Measurements from ENCODE around the gene CLDN9.
A peak's percentile ranks its signal among the peaks of the same experiment; 100 is the strongest.

CLDN9 gene

DNA sequence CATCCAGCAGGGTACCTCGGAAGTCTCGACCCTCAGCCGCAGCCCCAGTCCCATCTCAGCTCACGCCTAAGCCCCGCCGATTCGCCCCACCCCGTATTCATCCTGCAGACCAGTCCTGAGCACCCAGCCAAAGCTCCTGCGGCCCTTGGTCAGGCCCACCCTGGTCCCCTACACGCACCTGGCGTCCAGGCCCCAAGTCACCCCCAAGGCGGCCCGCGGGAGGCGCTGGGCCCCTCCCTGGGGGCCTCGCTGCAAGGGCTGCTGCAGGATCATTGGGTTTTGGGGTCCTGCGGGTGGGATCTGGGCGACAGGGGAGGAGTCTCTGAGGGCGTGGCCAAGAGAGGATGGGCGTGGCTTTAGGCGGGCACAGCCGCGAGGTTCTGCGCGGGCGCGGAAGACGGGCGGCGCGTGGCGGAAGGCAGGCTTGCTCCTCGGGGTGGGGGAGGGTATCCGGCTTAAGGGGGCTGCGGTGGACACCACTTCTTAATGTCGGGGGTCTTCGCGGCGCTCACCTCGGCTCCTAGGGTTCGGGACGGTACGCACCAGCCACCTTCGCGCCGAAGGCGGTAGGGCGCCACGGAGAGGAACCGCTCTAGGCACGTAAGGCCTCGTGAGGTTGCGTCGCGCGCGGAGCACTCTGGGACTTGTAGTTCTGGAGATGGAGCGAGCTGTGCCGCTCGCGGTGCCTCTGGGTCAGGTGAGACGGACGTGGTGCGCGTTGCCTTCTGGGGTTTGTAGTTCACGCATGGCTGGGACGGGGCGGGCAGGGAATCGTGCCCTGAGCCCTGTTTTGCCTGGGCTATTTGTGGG lies 11.2 kb downstream of the CLDN9 start, which contains the start of the genes HCFC1R1 and THOC6:
Gene HCFC1R1, minus strand, starts transcription at position 274 of the 810 bp plus-strand sequence. Its CDS starts 1 bp downstream, at position 273.
Gene THOC6, plus strand, starts transcription at position 367 of the 810 bp plus-strand sequence. Its CDS starts 292 bp downstream, at position 659.
- Histone ChIP-seq H3K36me3 (ENCODE audit: control insufficient read depth, insufficient read depth, low read length) (peaks cover 25% of the 10 kb centered on the region), H3K9ac (ENCODE audit: low read depth, low read length) (peak within 1 kb of the TSS; percentile 87), H3K9me3 (ENCODE audit: control insufficient read depth, insufficient read depth, low read length) (no peaks in the 10 kb centered on the region), H3K4me1 (ENCODE audit: control insufficient read depth, insufficient read depth, low read length) (peaks cover 8% of the 10 kb centered on the region), H3K27me3 (ENCODE audit: control insufficient read depth, insufficient read depth, low read length) (peaks cover 2% of the 10 kb centered on the region), H3K4me3 (ENCODE audit: low read depth, low read length) (peak within 1 kb of the TSS; percentile 95)

DNA sequence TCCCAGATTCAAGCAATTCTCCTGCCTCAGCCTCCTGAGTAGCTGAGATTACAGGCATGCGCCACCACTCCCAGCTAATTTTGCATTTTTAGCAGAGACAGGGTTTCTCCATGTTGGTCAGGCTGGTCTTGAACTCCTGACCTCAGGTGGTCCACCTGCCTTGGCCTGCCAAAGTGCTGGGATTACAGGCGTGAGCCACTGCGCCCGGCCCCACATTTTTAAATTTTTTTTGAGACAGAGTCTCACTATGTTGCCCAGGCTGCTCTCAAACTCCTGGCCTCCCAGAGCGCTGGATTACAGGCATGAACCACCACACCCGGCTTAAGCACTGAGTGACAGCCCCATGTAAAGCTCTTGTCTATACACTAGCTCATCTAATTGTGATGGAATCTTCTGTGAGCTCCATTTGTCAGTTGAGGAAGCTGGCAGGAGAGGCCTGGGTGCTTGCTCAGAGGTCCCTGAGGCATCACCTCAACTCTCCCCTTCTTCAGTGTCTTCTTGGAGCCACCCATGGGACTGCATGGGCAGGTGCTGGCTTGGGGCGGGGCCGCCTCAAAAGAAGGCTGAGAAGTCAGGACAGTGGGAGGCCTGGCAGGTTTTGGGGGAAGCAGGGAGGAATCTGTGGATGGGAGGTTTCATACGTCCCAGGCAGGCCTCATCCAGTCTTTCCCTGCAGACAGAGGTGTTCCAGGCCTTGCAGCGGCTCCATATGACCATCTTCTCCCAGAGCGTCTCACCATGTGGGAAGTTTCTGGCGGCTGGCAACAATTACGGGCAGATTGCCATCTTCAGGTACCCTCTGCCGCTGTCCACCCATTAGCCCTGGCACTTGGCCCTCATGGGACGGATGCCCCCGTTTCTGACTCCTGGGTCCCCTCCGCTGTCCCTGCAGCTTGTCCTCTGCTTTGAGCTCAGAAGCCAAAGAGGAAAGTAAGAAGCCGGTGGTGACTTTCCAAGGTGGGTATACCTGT lies 12.6 kb downstream of the CLDN9 start:
- peaks cover 29% of the 10 kb centered on the region for H3K36me3 ChIP-seq (ENCODE audit: control insufficient read depth, insufficient read depth, low read length)
- H3K4me1 ChIP-seq (ENCODE audit: control insufficient read depth, insufficient read depth, low read length): peaks cover 8% of the 10 kb centered on the region
- H3K9ac ChIP-seq (ENCODE audit: low read depth, low read length): no peak overlapping the region
- no peaks in the 10 kb centered on the region for H3K9me3 ChIP-seq (ENCODE audit: control insufficient read depth, insufficient read depth, low read length)
- H3K27me3 ChIP-seq (ENCODE audit: control insufficient read depth, insufficient read depth, low read length): peaks cover 15% of the 10 kb centered on the region
- no peak overlapping the region for H3K4me3 ChIP-seq (ENCODE audit: low read depth, low read length)

DNA sequence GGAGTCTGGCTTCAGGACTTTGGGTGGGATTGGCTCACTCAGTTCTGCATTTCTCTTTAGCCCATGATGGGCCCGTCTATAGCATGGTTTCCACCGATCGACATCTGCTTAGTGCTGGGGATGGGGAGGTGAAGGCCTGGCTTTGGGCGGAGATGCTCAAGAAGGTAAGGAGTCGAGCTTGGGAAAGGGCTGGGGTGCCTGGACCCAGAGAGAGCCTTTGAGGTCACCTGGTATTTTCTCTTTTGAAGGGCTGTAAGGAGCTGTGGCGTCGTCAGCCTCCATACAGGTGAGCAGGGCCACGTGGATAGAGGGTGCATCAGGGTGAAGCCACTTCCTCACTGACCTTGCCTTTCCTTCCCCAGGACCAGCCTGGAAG lies 13.3 kb downstream of the CLDN9 start:
- H3K4me1 ChIP-seq (ENCODE audit: control insufficient read depth, insufficient read depth, low read length): peaks cover 8% of the 10 kb centered on the region
- no peak overlapping the region for H3K9ac ChIP-seq (ENCODE audit: low read depth, low read length)
- peaks cover 16% of the 10 kb centered on the region for H3K27me3 ChIP-seq (ENCODE audit: control insufficient read depth, insufficient read depth, low read length)
- peaks cover 32% of the 10 kb centered on the region for H3K36me3 ChIP-seq (ENCODE audit: control insufficient read depth, insufficient read depth, low read length)
- no peak overlapping the region for H3K4me3 ChIP-seq (ENCODE audit: low read depth, low read length)
- H3K9me3 ChIP-seq (ENCODE audit: control insufficient read depth, insufficient read depth, low read length): no peaks in the 10 kb centered on the region

DNA sequence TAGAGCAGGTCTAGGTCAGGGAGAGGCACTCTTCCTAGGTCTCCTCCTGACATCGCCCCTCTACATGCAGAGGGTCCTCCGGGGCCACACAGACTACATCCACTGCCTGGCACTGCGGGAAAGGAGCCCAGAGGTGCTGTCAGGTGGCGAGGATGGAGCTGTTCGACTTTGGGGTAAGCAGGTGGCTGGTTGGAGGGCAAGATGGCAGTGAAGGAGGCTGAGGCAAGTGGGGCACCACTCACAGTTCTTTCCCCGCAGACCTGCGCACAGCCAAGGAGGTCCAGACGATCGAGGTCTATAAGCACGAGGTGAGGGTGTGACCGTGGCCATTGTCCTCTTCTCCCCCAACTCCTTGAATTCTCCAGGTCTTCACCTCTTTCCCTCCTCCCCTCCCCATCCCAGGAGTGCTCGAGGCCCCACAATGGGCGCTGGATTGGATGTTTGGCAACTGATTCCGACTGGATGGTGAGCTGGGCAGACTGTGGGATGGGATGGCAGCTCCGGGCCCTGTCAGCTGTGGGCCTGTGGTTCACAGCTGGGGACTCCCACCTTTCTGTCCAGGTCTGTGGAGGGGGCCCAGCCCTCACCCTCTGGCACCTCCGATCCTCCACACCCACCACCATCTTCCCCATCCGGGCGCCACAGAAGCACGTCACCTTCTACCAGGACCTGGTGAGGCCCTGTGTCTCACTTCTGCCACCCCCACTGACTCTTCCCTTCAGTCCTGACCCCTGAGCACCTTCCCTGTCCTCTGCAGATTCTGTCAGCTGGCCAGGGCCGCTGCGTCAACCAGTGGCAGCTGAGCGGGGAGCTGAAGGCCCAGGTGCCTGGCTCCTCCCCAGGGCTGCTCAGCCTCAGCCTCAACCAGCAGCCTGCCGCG lies 14.1 kb downstream of the CLDN9 start:
- Histone ChIP-seq H3K9me3 (ENCODE audit: control insufficient read depth, insufficient read depth, low read length) (no peaks in the 10 kb centered on the region), H3K4me1 (ENCODE audit: control insufficient read depth, insufficient read depth, low read length) (peaks cover 8% of the 10 kb centered on the region), H3K27me3 (ENCODE audit: control insufficient read depth, insufficient read depth, low read length) (peaks cover 16% of the 10 kb centered on the region), H3K4me3 (ENCODE audit: low read depth, low read length) (no peak overlapping the region), H3K36me3 (ENCODE audit: control insufficient read depth, insufficient read depth, low read length) (peaks cover 27% of the 10 kb centered on the region), H3K9ac (ENCODE audit: low read depth, low read length) (no peak overlapping the region)

DNA sequence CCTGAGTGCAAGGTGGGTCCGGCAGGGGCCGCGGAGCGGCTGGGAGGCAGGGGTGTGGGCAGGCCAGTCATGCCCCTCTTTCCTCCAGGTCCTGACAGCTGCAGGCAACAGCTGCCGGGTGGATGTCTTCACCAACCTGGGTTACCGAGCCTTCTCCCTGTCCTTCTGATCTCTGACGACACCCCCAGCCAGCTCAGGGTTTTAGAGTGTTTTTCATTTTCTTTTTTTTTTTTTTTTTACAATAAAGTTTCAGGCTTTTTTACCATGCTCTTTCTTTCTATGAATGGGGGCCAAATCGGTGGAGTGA lies 14.7 kb downstream of the CLDN9 start:
- peaks cover 16% of the 10 kb centered on the region for H3K27me3 ChIP-seq (ENCODE audit: control insufficient read depth, insufficient read depth, low read length)
- H3K4me3 ChIP-seq (ENCODE audit: low read depth, low read length): no peak overlapping the region
- no peaks in the 10 kb centered on the region for H3K9me3 ChIP-seq (ENCODE audit: control insufficient read depth, insufficient read depth, low read length)
- H3K9ac ChIP-seq (ENCODE audit: low read depth, low read length): no peak overlapping the region
- H3K36me3 ChIP-seq (ENCODE audit: control insufficient read depth, insufficient read depth, low read length): peaks cover 25% of the 10 kb centered on the region
- H3K4me1 ChIP-seq (ENCODE audit: control insufficient read depth, insufficient read depth, low read length): peaks cover 7% of the 10 kb centered on the region

DNA sequence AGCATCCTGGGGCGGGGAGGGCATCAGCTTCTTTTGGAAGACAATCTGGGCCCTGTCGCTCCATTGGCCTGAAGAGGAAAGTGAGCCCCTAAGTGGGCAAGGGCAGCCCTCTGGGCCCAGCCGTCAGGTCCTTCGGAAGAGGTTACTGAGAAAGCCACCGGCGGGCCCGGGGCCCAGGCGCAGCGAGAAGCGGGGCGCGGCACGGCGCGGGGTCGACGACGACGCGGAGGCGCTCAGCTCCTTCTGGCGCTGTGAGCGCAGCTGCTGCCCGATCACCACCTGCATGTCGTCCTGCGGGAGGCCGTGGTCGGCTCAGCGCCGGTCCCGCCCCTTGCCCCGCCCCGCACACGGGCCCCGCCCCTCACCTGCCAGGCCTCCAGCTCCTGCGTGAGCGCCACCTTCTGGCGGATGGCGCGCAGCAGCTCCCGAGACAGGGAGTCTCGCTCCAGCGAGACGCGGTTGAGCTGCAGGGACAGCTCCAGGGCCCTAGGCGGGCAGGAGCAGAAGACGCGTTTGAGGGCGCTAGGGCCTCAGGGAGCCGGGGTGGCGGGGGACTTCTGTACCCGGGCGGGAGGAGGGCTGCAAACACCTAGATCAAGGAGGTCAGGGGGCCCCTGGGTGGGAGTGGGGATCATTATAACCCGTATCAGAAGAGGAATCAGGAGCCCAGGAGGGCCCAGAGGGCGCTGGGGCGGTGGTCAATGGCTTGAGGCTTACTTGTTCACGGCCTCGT lies 15.4 kb downstream of the CLDN9 start:
- H3K9me3 ChIP-seq (ENCODE audit: control insufficient read depth, insufficient read depth, low read length): no peaks in the 10 kb centered on the region
- H3K9ac ChIP-seq (ENCODE audit: low read depth, low read length): no peak overlapping the region
- peak overlapping the region; percentile 22 for H3K4me3 ChIP-seq (ENCODE audit: low read depth, low read length)
- peaks cover 2% of the 10 kb centered on the region for H3K4me1 ChIP-seq (ENCODE audit: control insufficient read depth, insufficient read depth, low read length)
- peaks cover 25% of the 10 kb centered on the region for H3K36me3 ChIP-seq (ENCODE audit: control insufficient read depth, insufficient read depth, low read length)
- peaks cover 16% of the 10 kb centered on the region for H3K27me3 ChIP-seq (ENCODE audit: control insufficient read depth, insufficient read depth, low read length)

DNA sequence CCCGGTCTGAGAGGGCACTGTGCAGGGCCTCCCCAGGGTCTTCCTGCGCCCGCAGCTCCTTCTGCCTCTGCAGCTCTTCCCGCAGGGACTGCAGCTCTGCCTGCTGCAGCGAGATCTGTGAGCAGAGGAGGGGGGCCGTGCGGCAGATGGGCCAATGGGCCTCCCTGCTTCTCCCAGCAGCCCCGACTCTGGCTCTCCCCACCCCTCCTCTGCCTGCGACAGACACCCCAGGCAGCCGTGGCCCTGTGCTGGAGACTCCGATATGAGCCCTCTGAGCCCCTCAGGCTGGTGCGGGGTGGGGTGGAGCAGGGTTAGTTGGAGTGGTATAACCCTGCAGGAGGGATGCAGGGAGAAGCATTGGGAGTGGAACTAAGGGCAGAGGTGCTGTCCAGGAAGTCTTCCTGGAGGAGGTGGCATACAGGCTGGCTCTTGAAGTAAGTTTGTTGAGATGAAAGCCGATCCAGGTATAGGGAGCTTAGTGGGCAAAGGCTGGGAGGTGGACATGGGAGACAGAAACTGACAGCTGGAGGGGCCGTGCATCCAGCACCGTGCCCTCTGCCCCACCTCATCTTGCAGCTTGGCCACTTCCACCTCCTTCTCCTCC lies 16.1 kb downstream of the CLDN9 start:
- Histone ChIP-seq H3K9me3 (ENCODE audit: control insufficient read depth, insufficient read depth, low read length) (no peaks in the 10 kb centered on the region), H3K36me3 (ENCODE audit: control insufficient read depth, insufficient read depth, low read length) (peaks cover 25% of the 10 kb centered on the region), H3K4me3 (ENCODE audit: low read depth, low read length) (peak overlapping the region; percentile 18), H3K9ac (ENCODE audit: low read depth, low read length) (no peak overlapping the region), H3K27me3 (ENCODE audit: control insufficient read depth, insufficient read depth, low read length) (peaks cover 16% of the 10 kb centered on the region), H3K4me1 (ENCODE audit: control insufficient read depth, insufficient read depth, low read length) (peaks cover 2% of the 10 kb centered on the region)

DNA sequence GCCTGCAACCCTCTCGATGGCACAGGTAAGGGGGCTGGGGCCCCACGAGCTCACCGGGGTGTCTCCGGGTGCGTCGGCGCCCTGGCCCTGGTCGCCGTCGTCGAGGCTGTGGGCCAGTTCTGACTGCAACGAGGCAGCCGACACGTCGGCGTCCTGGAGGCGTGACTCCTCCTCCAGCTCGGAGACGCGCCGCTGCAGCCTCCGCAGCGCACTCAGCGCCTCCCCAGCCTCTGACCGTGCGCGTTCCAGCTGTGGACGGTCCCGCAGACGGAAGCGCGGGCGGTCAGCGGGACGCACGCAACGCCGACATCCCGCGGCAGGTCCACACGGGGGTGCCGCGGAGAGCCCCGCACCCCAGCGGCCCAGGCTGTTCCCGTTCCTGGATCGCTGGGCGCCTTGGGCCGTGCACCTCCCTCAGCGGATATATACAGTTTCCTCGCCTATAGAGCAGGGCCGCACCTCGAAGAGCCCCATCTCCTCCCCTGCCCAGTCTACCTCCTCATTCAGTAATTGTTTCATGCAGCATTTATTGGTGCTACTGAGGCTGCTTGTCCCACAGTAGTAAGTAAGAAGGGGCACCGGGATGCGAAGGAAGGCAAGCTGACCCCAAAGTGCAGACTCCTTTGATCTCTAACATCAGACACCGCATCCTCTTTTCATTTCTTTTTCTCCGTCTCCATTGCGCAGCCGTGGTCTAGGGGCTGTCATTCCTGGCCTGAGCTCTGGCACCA lies 16.9 kb downstream of the CLDN9 start:
- no peak overlapping the region for H3K9ac ChIP-seq (ENCODE audit: low read depth, low read length)
- H3K4me1 ChIP-seq (ENCODE audit: control insufficient read depth, insufficient read depth, low read length): peaks cover 2% of the 10 kb centered on the region
- peaks cover 25% of the 10 kb centered on the region for H3K36me3 ChIP-seq (ENCODE audit: control insufficient read depth, insufficient read depth, low read length)
- peaks cover 16% of the 10 kb centered on the region for H3K27me3 ChIP-seq (ENCODE audit: control insufficient read depth, insufficient read depth, low read length)
- H3K9me3 ChIP-seq (ENCODE audit: control insufficient read depth, insufficient read depth, low read length): no peaks in the 10 kb centered on the region
- peak overlapping the region; percentile 11 for H3K4me3 ChIP-seq (ENCODE audit: low read depth, low read length)

DNA sequence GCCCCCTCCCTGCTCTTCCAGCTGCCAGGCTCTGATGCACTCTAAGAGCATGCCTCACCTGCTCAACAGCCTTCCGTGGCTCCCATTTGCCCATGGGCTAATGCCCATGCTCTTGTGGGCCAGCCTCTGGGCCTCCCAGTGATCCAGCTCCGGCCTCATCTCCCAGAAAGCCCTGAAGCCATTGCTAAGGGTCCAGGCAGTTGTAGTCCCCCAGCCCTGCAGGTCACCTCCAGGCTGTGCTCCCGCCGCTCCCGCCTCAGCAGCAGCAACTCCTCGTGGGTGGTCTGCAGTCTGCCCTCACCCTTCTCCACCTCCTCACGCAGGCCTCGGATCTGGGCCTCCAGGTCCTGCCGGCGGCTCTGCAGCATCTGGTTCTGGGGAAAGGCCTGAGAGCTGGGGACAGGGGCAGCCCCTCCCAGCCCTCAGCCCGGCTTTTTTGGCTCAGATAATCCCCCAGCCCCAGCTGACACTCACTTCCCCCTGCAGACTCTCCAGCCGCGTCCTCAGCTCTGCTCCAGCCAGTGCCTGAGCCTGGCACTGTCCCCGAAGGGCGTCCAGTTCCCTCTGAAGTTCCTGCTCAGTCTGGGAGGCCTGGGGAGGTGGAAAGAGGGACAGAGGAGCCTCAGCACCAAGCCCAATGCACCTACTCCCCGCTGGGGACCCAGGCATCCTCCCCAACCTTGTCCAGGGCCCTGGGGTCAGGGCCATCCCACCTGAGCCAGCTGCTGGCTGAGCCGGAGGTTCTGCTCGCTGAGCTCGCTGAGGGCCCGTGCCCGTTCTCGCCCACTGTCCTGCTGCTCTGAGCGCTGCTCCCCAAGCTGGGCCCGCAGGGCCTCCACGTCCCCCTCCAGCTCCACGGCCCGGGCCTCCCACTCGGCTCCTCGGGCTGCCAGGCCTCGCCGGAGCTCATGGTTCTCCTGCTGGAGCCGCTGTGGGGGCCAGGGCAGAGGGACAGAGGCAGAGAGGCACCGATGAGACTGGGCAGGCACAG lies 17.8 kb downstream of the CLDN9 start:
- H3K9me3 ChIP-seq (ENCODE audit: control insufficient read depth, insufficient read depth, low read length): no peaks in the 10 kb centered on the region
- H3K4me3 ChIP-seq (ENCODE audit: low read depth, low read length): no peak overlapping the region
- H3K4me1 ChIP-seq (ENCODE audit: control insufficient read depth, insufficient read depth, low read length): peaks cover 2% of the 10 kb centered on the region
- peak overlapping the region; percentile 24 for H3K9ac ChIP-seq (ENCODE audit: low read depth, low read length)
- peaks cover 19% of the 10 kb centered on the region for H3K27me3 ChIP-seq (ENCODE audit: control insufficient read depth, insufficient read depth, low read length)
- peaks cover 25% of the 10 kb centered on the region for H3K36me3 ChIP-seq (ENCODE audit: control insufficient read depth, insufficient read depth, low read length)
